GM18867 (cell line): ENCODE results near the gene TEAD3.
A peak's percentile ranks its signal among the peaks of the same experiment; 100 is the strongest.

Experiments
- ATAC-seq: cut with Tn5 transposase; IDR thresholded peaks from one replicate; pipeline ENCODE4 v1.9.1; 2021; ENCODE audit warnings: mild to moderate bottlenecking, moderate library complexity; ENCODE audit not compliant: unreplicated experiment

Gene TEAD3

DNA sequence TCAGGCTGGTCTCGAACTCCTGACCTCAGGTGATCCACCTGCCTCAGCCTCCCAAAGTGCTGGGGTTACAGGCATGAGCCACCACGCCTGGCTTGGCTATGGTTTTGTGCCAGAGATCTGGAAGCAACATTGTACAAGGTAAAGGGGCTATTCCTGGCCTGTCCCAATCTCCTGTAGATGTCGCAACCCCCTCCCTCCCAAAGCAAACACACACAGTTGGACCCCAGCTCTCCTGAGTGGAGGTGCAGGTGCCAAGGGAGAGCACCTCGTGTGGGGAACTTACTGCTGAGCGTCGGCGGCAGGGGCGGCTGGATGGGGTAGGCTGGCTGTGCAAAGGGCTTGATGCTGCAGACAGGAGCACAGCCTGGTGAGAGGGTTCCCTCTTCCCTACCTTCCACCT is 19.9 kb downstream of the TEAD3 start:
- ATAC-seq: no peak

DNA sequence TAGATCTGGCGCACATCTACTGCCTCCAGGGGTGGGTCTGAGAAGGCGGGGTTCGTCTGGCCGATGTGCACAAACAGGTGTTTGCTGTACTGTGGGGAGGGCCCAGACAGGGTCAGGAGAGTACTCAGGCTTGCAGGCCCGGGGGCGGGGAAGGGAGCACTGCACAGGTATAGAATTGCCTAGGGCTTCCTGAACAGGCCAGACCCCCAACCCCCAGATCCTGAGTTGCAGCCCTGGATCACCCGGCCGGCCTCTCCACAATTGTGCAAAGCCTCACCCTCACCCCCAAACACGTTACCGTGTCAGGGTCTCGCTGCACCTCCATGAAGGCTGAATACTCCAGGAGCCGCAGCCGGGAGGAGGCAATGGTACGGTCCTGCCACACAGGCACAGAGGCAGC is 20.9 kb downstream of the TEAD3 start:
- ATAC-seq: no peak

GRCh38 chr6:35475573-35475972 is 21.3 kb downstream of the TEAD3 start:
- ATAC-seq: no peak

GRCh38 chr6:35474942-35475570 is 21.8 kb downstream of the TEAD3 start:
- no peak for ATAC-seq

GRCh38 chr6:35474131-35474941 is 22.5 kb downstream of the TEAD3 start:
- ATAC-seq: no peak

DNA sequence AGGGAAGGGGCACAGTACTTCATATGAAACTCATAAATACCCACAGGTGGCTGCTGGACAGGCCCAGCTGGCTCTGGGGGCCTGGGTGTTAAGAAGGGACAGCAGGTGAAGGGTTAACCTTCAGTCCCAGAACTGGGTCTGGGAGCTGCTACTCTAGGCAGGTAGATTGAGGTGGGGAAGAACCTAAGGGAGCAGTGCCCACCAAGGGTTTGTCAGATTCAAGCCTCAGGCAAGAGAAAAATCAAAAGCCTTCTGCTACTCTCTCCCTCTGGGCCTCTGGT is 23.1 kb downstream of the TEAD3 start:
- ATAC-seq: no peak

DNA sequence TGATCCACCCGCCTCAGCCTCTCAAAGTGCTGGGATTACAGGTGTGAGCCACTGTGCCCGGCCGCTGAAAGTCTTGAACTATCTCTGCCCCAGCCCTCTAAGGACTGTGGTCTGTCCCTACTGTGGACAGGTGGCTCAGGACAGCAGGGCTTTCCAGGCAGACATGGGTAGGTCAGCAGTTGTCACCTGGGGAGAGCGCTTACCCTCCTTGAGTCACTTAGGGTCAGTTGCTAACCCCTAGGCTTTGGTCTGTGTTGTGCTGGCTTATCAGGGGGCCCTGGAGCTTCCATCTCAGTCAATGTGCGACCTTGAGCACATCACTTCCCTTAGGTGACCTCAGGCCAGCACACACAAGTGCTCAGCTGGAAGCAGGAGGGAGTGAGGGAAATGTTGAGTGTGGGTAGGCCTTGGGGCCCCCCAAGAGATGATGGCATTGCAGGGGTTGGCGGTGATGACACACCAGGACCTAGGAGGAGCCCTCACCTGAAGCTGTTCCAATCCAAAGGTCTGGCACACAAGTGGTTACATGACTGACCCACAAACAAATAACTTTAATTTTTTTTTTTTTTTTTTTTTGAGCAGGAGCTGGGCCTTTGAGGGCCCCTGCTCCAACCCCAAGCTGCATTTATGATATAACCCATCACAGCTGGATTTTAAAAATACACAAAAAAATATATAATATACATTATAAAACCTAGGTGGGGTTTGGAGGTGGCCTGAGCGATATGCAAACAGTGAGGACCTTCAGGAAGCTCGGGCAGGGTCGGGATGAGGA is 23.6 kb downstream of the TEAD3 start:
- no peak for ATAC-seq

- no peak for ATAC-seq
These were observed 25.0 kb downstream of the TEAD3 start for GRCh38 chr6:35471836-35472345.

DNA sequence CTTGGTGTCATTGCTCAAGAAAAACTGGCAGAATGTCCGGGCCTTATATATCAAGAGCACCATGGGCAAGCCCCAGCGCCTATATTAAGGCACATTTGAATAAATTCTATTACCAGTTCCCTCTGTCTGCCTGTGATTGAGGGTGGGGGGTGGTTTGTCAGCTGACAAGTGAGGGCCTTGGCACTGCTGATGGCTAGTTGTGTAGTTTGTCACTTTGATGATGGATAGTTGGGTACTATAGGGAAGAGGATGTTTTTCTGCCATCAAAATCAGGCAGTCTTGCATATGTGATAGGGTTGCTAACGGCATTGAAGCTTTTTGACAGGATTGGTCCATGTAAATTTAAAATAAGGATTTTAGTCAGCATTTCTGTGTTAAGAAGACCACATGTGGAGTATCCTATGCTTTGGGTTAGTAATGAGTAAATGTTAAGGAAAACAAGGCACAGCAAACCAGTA is 26.2 kb downstream of the TEAD3 start:
- ATAC-seq: no peak

DNA sequence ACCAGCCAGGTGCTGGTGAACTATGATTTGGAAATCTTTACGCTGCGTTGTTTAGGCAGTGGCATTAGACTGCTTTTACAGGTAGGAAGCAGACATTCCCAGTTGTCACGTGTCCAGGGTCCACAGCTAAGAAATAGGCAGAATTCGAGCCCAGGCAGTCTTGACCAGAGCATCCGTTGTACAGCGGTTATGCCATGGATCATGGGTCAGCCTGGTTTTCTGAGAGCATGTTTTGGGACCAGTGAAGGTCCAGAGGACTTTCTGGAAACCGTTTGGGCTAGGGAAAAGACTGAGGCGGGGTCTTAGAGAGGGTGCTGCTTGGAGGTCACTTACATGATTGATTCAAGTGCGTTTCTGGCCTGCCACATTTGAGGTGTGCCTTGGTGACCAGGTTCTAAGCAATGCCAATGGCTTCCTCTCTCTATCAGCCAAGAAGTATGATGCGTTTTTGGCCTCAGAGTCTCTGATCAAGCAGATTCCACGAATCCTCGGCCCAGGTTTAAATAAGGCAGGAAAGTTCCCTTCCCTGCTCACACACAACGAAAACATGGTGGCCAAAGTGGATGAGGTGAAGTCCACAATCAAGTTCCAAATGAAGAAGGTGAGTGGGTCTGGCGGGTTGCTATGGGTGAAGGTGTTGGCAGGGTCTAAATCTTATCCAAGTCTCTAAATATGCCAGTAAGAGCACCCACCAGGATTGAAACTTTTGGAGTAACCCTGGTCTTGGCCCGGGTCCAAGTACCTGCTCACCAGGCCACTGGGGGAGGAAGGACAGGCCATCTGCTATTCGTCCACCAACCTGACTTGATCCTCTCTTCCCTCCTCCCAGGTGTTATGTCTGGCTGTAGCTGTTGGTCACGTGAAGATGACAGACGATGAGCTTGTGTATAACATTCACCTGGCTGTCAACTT is 26.9 kb downstream of the TEAD3 start:
- ATAC-seq: no peak

GRCh38 chr6:35468980-35469750 is 27.7 kb downstream of the TEAD3 start:
- ATAC-seq: no peak

DNA sequence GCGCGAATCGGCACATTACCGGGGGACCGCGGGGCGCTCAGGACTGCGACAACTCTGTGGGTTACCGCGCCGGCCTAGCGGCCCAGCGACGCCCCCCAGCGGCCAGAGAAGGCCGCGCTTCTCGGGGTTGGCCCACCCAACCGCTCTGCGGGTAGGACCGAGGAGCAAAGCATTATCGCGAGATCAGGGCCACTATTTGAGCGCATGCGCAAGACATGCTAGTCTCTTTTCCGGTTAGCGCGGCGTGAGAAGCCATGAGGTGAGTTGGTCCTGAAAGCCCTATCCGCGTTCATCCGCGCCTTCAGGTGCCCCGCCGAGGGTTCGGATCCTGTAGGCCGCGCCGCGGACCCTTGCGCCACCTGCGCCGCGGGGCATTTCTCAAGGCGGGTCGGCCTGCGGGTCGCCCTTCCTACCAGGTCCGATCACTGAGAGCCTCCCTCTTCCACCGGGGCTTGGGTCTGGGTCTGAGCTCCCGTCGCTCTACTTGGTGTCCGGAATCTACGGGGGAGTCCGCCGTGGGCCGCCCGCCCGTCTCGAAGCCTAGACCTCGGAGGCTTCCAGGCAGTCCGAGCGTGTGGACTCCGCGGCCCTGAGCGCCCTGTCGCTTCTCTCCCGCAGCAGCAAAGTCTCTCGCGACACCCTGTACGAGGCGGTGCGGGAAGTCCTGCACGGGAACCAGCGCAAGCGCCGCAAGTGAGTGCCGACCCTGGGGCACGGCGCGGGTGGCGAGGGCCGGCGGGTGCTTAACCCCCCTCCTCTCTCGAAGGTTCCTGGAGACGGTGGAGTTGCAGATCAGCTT is 28.5 kb downstream of the TEAD3 start, which contains the start of gene RPL10A:
TSS of gene RPL10A (plus strand) at position 221 of the 799 bp plus-strand sequence. CDS start at position 255, 34 bp downstream.
- ATAC-seq: peak; percentile 82

DNA sequence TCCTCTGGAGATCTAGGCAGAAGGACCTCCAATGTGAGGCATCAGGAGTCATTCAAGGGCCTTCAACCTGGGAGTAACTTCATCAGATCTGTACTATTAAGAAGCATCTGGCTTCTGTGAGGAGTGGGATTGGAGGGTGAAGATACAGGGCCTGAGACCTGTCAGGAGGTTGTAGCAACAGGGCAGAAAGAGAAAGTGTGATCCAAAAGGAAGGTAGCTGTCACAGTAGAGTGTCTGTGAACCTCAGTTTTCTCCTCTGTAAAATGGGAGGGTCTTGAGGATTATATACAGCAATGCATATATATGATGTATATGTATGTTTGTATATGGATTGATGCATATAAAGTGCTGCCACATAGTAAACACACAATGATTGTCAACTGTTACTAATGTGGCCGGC is 31.2 kb downstream of the TEAD3 start:
- no peak for ATAC-seq

- no peak for ATAC-seq
These were observed 33.6 kb downstream of the TEAD3 start for GRCh38 chr6:35463292-35463691.

GRCh38 chr6:35461270-35461669 is 35.6 kb downstream of the TEAD3 start:
- ATAC-seq: no peak

DNA sequence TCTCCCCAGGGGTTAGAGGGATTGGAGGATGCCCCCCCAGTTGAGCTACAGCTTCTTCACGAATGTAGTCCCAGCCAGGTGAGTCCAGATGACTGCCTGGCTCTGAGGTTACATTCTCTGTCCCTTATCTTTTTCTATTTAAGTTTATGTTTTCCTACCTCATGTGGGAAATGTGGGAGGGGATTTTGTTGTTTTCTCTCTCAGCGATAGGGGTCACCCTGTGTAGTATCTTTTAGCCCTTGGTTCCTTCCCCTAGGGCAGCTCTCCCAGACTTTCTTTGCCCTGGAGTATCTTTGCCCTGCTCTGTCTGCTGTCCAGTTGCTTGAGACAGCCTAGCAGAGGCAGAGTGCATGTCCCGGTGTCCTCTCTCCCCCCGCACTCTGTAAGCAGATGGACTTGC is 39.0 kb downstream of the TEAD3 start:
- no peak for ATAC-seq

- no peak for ATAC-seq
These were observed 42.3 kb downstream of the TEAD3 start for GRCh38 chr6:35454391-35455110.

GRCh38 chr6:35453236-35453635 is 43.6 kb downstream of the TEAD3 start:
- no peak for ATAC-seq
